A549 (cell line): Measurements from ENCODE around the gene TICAM1. TPM values are rescaled to one million over a fixed set of nuclear protein-coding genes. Genes with fewer than 3 reads are reported as not detected.
"Not testable (repeated sequence)": the region's sequence is repeated elsewhere in the genome, so short reads cannot be mapped to it uniquely, and the experiment has no call there.

Experiments
- ATAC-seq, 2 experiments: fragments of 200-7000 bp in 1 of 2; fragments of >200 bp in 1 of 2; cut with Nextera tagmentation in 1 of 2; cut with Tn5 transposase in 1 of 2; 3 replicates each; pipeline versions ENCODE4 v1.8.0 to v1.9.1; 2018 to 2020; ENCODE audit warnings: mild to moderate bottlenecking in 1 of 2, moderate library complexity in 1 of 2
- CTCF ChIA-PET: fragments of 300-600 bp; sonication (Branson Sonifier 250); formaldehyde crosslinking; extraction: SDS; loops from one replicate; lab custom pipeline; 2021; ENCODE audit warnings: antibody characterized with exemption, inconsistent platforms; lab: Yijun Ruan, JAX
- POLR2A ChIA-PET: fragments of 350-600 bp; formaldehyde crosslinking; extraction: SDS; loops from one replicate; lab custom pipeline; 2021; ENCODE audit warnings: antibody characterized with exemption, inconsistent platforms; lab: Yijun Ruan, JAX
- DNase-seq, 2 experiments: peaks; one replicate each; pipeline versions ENCODE4 v3.0.0 to v3.0.0-alpha.2; 2011 to 2016; ENCODE audit warnings: low read depth in 1 of 2, low spot score in 1 of 2
- FAIRE-seq: peaks from 2 replicates; lab custom pipeline; 2011; peaks lifted over from hg19 to GRCh38; lab: Jason Lieb, UNC
- H3K27ac ChIP-seq, 2 experiments: fragments of >200 bp; sonication (Bioruptor Twin); formaldehyde crosslinking; 3 replicates each; pipeline ENCODE4 v1.5.1; 2016 to 2017
- H3K4me1 ChIP-seq: fragments of >200 bp; sonication (Bioruptor Twin); formaldehyde crosslinking; 3 replicates; pipeline ENCODE4 v1.6.1; 2016
- H3K4me2 ChIP-seq: fragments of >200 bp; sonication (Bioruptor Twin); formaldehyde crosslinking; 3 replicates; pipeline ENCODE4 v1.6.1; 2016
- H3K4me3 ChIP-seq: fragments of >200 bp; sonication (Bioruptor Twin); formaldehyde crosslinking; 3 replicates; pipeline ENCODE4 v1.5.1; 2016
- H3K9me3 ChIP-seq: fragments of >200 bp; sonication (Bioruptor Twin); formaldehyde crosslinking; 3 replicates; pipeline ENCODE4 v1.6.1; 2016
- CBX2 ChIP-seq: fragments of 200-600 bp; sonication (generic); IDR thresholded peaks from 2 replicates; pipeline ENCODE4 v1.6.1; 2016; ENCODE audit warnings: low read depth, mild to moderate bottlenecking, borderline replicate concordance
- CEBPB ChIP-seq, 2 experiments: fragments of >200 bp in 1 of 2; sonication (Bioruptor Twin) in 1 of 2; formaldehyde crosslinking in 1 of 2; IDR thresholded peaks; 2 replicates each; pipeline ENCODE4 v1.6.1; 2012 to 2016
- CHD4 ChIP-seq: fragments of 200-600 bp; sonication (generic); IDR thresholded peaks from 2 replicates; pipeline ENCODE4 v1.6.1; 2016; ENCODE audit warnings: antibody characterized with exemption, mild to moderate bottlenecking, borderline replicate concordance
- EHF ChIP-seq: fragments of 250-450 bp; sonication (Bioruptor Pico); IDR thresholded peaks from 2 replicates; pipeline ENCODE4 v1.5.0; 2020; ENCODE audit warnings: mild to moderate bottlenecking
- EP300 ChIP-seq, 2 experiments: fragments of >200 bp; sonication (Bioruptor Twin); formaldehyde crosslinking; IDR thresholded peaks; 2 replicates in 1 of 2; 3 replicates in 1 of 2; pipeline ENCODE4 v1.6.1; 2016 to 2017
- FOSL2 ChIP-seq, 2 experiments: fragments of 450-650 bp in 1 of 2; fragments of >200 bp in 1 of 2; sonication (Bioruptor Twin) in 1 of 2; formaldehyde crosslinking; IDR thresholded peaks; 2 replicates each; pipeline versions ENCODE4 v1.5.0 to v1.6.1; 2016 to 2020; ENCODE audit warnings: mild to moderate bottlenecking in 1 of 2, moderate library complexity in 1 of 2
- GATA3 ChIP-seq: IDR thresholded peaks from 2 replicates; pipeline ENCODE4 v1.6.1; 2012; ENCODE audit warnings: borderline replicate concordance
- HDAC2 ChIP-seq: fragments of 200-600 bp; sonication (generic); IDR thresholded peaks from 2 replicates; pipeline ENCODE4 v1.6.1; 2016
- HEYL ChIP-seq: fragments of 250-450 bp; sonication (Bioruptor Pico); IDR thresholded peaks from 2 replicates; pipeline ENCODE4 v1.8.0; 2021; ENCODE audit warnings: mild to moderate bottlenecking, moderate library complexity
- NFE2L2 ChIP-seq: fragments of 150-350 bp; conservative IDR thresholded peaks from 2 replicates; pipeline ENCODE4 v1.6.1; 2014; ENCODE audit warnings: low read length
- RARB ChIP-seq: fragments of 250-450 bp; sonication (Bioruptor Pico); IDR thresholded peaks from 2 replicates; pipeline ENCODE4 v1.8.0; 2021; ENCODE audit warnings: mild to moderate bottlenecking, moderate library complexity
- RCOR1 ChIP-seq: fragments of 150-350 bp; IDR thresholded peaks from 2 replicates; pipeline ENCODE4 v1.6.1; 2014; ENCODE audit warnings: antibody characterized with exemption, low read length, low read depth
- RNF2 ChIP-seq: fragments of 200-600 bp; sonication (generic); IDR thresholded peaks from 2 replicates; pipeline ENCODE4 v1.6.1; 2016; ENCODE audit warnings: low read depth, mild to moderate bottlenecking, antibody characterized with exemption, moderate library complexity, borderline replicate concordance
- SMC3 ChIP-seq: fragments of >200 bp; sonication (Bioruptor Twin); formaldehyde crosslinking; IDR thresholded peaks from 3 replicates; pipeline ENCODE4 v1.6.1; 2018; ENCODE audit warnings: inconsistent platforms
- ZFP36 ChIP-seq: fragments of 450-650 bp; IDR thresholded peaks from 2 replicates; pipeline ENCODE4 v1.6.1; 2014; ENCODE audit warnings: borderline replicate concordance; ENCODE audit not compliant: partially characterized antibody
- ZNF302 ChIP-seq: fragments of 250-450 bp; sonication (Bioruptor Pico); IDR thresholded peaks from 2 replicates; pipeline ENCODE4 v1.9.0; 2021; ENCODE audit warnings: inconsistent platforms, mild to moderate bottlenecking, moderate library complexity
- ZSCAN20 ChIP-seq: fragments of 250-450 bp; sonication (Bioruptor Pico); IDR thresholded peaks from 2 replicates; pipeline ENCODE4 v1.8.0; 2022; ENCODE audit warnings: mild to moderate bottlenecking, moderate library complexity
- WGBS: methylation state at CpG from one replicate; pipeline ENCODE4 v1.1.6; 2017; ENCODE audit errors: missing lambda C conversion rate; 5-methylcytosine and 5-hydroxymethylcytosine counted together
- polyA plus RNA-seq, 4 experiments: library from polyadenylated mRNA; depleted of rRNA in 3 of 4; stranded (reverse); fragments of >200 nt; fragmentation: RNase III in 1 of 4; extraction: RNeasy Plus Mini Kit Qiagen cat#74134 plus additional on column Dnase treatment in 1 of 4; gene quantifications; 2 replicates in 3 of 4; 3 replicates in 1 of 4; pipeline ENCODE4 v1.2.3, GENCODE V29; 2011 to 2017
- TF ChIP-seq, protein P1 (sequence below): IDR thresholded peaks from 2 replicates; pipeline ENCODE4 v1.6.1; 2012
- TF ChIP-seq, protein P2 (sequence below): fragments of >200 bp; sonication (Bioruptor Twin); formaldehyde crosslinking; IDR thresholded peaks from 3 replicates; pipeline ENCODE4 v1.6.1; 2016

TICAM1 gene
- polyA plus RNA-seq, 2 of the 4 experiments (the other 2 are of a cell fraction), result 0.78 to 4.0 TPM

DNA sequence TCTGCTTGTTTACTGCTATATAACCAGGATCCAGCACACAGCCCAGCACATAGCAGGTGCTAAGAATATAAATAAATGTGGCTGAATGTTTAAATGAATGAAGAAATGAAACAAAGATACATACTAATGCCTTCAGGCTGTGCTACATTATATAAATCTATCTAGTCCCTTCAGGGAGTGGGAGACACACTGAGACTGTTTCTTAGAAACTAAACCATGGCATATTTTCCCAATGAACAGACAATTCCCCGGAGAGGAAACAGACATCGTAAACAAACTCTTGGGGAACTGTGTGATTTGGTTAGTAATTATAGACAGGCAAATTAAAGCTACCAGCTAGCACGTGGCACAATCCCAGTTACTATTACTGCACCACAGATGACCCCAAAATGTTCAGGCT is 49.7 kb downstream of the TICAM1 start:
- Histone ChIP-seq H3K4me3 (no peak overlapping the region), H3K27ac (no peak overlapping the region), H3K4me1 (no peaks in the 10 kb centered on the region), H3K4me2 (no peak overlapping the region), H3K9me3 (peaks cover 4% of the 10 kb centered on the region; the same call in 1 of the 3 replicates)
- no peak for DNase-seq
- FAIRE-seq, result no peak
- no peak for ATAC-seq
- POLR2A ChIA-PET, result no interaction called here
- TF ChIP-seq ZFP36, result no peak
- TF ChIP-seq CEBPB (IDR thresholded peaks at IDR 0.05), result no peak
- no peak for TF ChIP-seq EP300 (IDR thresholded peaks at IDR 0.05)
- TF ChIP-seq CHD4, result no peak
- no peak for TF ChIP-seq HEYL
- no peak for TF ChIP-seq HDAC2
- CTCF ChIA-PET, result interaction anchor here (0.6 to 2.4 kb wide), 3 partner anchors 9 to 233 kb away, joined by 3 to 9 read pairs (median 4); partner anchors contain the start of gene FEM1A
- 60% methylated on average over 3 of the region's 3 CpGs for WGBS

DNA sequence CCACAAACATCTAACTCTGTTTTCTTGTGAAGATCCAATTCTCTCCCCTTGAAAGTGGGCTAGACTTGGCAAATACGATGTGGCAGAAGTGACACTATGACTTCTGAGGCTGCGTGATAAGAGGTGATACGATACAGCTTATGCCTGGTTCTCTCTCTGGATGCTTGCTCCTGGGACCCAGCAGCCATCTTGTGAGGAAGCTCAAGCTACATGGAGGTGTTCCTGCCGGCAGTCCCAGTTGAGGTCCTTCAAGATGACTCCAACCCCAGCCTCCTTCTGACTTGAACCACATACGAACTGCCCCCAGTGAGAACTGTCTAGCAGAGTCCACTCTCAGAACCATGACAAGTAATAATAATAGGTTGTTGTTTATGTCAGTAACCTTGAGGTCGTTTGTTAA is 50.7 kb downstream of the TICAM1 start:
- no peak for FAIRE-seq
- Histone ChIP-seq H3K4me1 (no peaks in the 10 kb centered on the region), H3K4me2 (no peak overlapping the region), H3K4me3 (no peak overlapping the region), H3K27ac (no peak overlapping the region), H3K9me3 (peaks cover 5% of the 10 kb centered on the region; the same call in 2 of the 3 replicates)
- no peak for DNase-seq
- CTCF ChIA-PET, result interaction anchor here (0.8 to 2.4 kb wide), 2 partner anchors 10 to 49 kb away, joined by 5 to 9 read pairs; partner anchors contain the start of gene FEM1A
- 16% methylated on average over 6 of the region's 6 CpGs for WGBS
- POLR2A ChIA-PET, result no interaction called here
- ATAC-seq, result no peak
- TF ChIP-seq, protein P1, sequence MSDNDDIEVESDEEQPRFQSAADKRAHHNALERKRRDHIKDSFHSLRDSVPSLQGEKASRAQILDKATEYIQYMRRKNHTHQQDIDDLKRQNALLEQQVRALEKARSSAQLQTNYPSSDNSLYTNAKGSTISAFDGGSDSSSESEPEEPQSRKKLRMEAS, result no peak
- no peak for TF ChIP-seq RARB (CRISPR knock-in tag)
- TF ChIP-seq RCOR1, result no peak
- no peak for TF ChIP-seq ZNF302
- TF ChIP-seq ZSCAN20 (CRISPR knock-in tag), result no peak
- TF ChIP-seq, protein P2, sequence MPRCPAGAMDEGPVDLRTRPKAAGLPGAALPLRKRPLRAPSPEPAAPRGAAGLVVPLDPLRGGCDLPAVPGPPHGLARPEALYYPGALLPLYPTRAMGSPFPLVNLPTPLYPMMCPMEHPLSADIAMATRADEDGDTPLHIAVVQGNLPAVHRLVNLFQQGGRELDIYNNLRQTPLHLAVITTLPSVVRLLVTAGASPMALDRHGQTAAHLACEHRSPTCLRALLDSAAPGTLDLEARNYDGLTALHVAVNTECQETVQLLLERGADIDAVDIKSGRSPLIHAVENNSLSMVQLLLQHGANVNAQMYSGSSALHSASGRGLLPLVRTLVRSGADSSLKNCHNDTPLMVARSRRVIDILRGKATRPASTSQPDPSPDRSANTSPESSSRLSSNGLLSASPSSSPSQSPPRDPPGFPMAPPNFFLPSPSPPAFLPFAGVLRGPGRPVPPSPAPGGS, result no peak
- no peak for TF ChIP-seq NFE2L2
- TF ChIP-seq CHD4, result no peak
- TF ChIP-seq RNF2, result no peak
- no peak for TF ChIP-seq SMC3
- no peak for TF ChIP-seq GATA3
- TF ChIP-seq ZFP36, result no peak
- no peak for TF ChIP-seq EHF
- no peak for TF ChIP-seq FOSL2 (IDR thresholded peaks at IDR 0.05)
- TF ChIP-seq FOSL2 (CRISPR knock-in tag; IDR thresholded peaks at IDR 0.05), result no peak
- TF ChIP-seq CBX2, result no peak

DNA sequence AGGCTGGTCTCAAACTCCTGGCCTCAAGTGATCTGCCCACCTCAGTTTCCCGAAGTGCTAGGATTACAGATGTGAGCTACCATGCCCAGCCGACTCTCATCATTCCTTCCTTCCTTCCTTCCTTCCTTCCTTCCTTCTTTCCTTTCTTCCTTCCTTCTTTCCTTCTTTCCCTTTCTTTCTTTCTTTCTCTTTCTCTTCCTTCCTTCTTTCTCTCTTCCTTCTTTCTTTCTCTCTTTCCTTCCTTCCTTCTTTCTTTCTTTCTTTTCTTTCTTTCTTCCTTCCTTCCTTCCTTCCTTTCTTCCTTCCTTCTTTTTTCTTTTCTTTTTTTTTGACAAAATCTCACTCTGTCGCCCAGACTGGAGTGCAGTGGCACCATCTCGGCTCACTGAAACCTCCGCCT is 53.4 kb downstream of the TICAM1 start:
- CTCF ChIA-PET, result interaction anchor here (1.1 to 1.6 kb wide), 4 partner anchors 12 to 48 kb away, joined by 3 to 8 read pairs (median 4); partner anchors contain the start of gene FEM1A
- H3K4me1 ChIP-seq, H3K27ac ChIP-seq, H3K4me3 ChIP-seq, H3K9me3 ChIP-seq, H3K4me2 ChIP-seq, FAIRE-seq, POLR2A ChIA-PET, ATAC-seq, DNase-seq: not testable (repeated sequence)
- 45% methylated on average over 5 of the region's 5 CpGs for WGBS
